Right ventricle myocardium superior (tissue), 1 donor: ENCODE data around the gene TLCD1. TPM values are rescaled to one million over a fixed set of nuclear protein-coding genes. Genes with fewer than 3 reads are reported as not detected.

Experiments used
- ATAC-seq: fragments of 200-7000 bp; cut with Tn5 transposase; one replicate; pipeline ENCODE4 v1.9.1; 2020; ENCODE audit warnings: mild to moderate bottlenecking; ENCODE audit not compliant: poor library complexity
- DNase-seq: peaks from one replicate; pipeline ENCODE4 v3.0.0-alpha.2; 2020
- intact Hi-C: fragments of 100-400 bp; cut with DNase I; formaldehyde crosslinking; loops from one replicate; pipeline ENCODE4 v1.11.2; 2022
- total RNA-seq: library from RNA; stranded (reverse); fragmentation: NEBNext Ultra II Directional; extraction: Animal tissue kit (Norgen Biotek cat#: 25700); gene quantifications from one replicate; pipeline ENCODE4 v1.2.1, GENCODE V29; 2021
- donor health status: DM: no; HTN: yes; CAD: no; lungs with severe emphysema.

Gene TLCD1
- total RNA-seq, 1 donor from 2014 or later = 1.9 TPM

DNA sequence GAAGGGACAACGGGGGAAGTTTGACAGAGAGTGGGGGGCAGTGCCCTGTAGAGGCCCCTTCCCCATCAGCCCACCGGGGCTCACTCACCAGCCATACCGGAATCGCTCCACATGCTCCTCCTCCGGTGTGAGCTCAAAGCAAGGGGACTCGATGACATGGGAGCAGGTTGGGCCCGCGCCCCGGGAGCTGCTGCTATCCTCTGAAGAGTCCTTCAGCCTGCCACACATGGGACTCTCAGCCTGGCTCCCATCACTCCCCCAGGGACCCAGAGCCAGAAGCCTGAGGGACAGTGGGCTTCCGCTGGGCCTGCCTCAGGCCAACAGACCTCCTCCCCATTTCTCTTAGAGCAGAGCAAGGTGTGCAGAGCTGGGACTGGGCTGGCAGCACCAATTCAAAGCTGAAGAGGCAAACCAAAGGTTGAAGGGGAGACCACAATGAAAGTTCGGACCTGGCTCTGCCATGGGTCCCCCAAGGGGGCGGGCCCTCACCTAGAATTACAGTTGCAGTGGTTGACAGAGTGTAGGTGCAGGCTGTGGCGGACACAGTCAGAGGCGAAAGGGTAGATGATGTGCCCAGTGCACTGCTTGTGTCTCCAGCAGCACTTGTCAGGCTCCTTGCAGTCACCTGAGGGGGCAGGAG lies 21.7 kb downstream of the TLCD1 start:
- ATAC-seq (no peak), DNase-seq (no peak)
- intact Hi-C loops = no loop called here

DNA sequence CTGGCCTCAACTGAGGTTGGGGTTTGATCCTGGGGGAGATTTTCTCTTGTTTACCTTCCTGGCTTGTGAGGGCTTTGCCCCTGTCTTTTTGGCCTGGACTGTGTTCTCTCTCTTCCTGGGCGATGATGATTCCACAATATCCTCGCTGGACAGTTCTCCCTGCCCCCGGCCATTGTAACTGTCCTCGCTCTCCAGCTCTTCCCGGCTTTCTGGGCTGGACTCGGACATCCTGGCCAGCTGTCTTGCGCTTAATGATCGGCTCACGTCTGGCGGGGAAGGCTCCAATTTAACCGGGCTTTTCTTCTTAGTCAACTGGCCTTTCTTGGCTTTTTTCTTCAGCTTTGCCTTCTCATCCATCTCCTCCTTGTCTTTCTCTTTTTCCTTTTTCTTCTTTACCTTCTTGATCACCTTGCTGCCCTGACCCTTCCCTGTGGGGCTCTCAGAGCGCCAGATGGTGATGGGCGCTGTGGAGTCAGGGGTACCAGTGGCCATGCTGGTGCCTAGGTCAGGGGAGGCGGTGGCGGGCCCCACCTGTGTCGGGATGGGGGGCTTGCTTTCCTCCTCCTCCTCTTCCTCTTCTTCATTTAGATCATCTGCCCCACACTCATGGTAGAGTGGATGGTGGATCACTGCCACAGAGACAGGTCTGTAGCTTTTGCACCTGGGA lies 22.3 kb downstream of the TLCD1 start:
- intact Hi-C loops = no loop called here
- no peak for ATAC-seq
- no peak for DNase-seq

DNA sequence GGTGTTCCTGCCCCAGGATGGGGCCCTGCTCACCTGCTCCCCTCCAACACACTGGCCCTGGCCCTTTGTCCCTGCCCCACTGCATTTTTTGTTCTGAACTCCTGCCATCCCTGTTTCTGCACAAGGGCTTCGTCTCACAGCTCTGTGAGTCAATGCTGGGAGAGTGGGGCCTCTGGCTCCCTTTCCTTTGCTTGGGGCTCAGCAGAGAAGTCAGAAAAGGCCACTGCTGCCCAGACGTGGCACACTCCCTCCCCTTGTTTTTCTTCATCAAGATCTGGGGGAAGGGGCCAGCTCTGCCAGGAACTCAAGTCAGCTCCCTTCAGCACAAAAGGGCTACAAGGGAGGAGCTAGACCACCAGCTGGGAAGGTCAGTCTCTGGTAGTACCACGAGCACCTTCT lies 23.3 kb downstream of the TLCD1 start:
- intact Hi-C loops = no loop called here
- DNase-seq (no peak), ATAC-seq (no peak)

DNA sequence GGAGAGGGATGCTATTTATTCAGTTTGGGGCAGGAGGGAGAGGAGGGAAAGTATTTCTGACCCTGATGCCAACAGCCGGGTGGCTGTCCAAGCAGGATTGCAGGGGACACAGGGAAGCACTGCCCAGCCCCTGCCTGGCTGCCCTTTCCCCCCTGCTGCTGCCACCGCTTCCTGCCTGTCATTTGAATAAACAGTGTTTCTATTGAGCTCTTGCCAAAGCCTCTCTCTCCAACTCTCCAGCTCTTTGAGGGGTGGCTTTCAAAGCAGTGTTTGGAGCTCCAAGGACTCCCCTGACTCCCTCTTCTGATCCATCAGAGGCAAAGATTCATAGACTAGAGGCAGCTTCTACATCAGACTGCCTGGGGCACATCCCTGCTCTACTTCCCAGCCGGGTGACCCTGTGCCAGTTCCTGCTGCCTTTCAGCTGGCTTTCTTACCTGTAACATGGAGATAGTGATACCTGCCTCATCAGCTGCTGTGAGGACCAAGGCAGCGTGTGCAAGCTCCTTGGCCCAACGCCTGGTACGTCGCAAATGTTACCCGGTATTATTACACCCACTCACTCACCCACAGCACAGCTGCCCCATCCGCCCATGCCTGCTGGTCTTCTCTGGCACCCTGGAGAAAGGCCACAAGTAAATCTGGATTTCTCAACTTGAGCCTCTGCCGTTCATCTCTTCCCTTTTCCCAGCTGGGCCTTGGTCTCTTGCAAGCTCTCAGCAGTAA lies 23.8 kb downstream of the TLCD1 start:
- intact Hi-C loops = no loop called here
- ATAC-seq = no peak
- peak; percentile 14 for DNase-seq

DNA sequence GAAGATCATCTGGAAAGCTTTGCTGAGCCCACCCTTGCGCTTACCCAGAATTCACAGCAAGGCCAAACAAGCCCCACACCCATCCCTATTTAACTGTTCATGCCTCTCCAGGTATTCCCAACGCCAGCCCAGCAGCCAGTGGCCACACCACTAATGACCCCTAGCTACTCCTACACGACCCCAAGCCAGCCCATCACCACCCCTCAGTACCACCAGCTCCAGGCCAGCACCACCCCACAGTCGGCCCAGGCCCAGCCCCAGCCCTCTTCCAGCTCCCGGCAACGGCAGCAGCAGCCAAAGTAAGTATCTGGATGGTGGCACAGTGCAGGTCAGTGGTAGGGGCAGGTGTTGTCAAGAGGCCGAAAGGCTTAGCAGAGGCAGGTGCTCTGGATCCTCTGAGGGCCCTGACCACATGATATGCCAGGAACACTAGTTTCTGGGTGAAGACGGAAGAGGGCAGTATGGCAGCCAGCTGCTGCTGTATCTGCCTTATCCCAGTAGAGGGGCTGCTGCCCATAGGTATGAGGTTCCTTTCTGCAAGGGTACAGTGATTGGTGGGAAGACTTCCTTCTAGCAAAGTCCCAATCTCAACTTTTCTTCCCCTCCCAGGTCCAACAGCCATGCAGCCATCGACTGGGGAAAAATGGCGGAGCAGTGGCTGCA lies 25.1 kb downstream of the TLCD1 start:
- ATAC-seq = no peak
- peak; percentile 34 for DNase-seq
- intact Hi-C loops = no loop called here

DNA sequence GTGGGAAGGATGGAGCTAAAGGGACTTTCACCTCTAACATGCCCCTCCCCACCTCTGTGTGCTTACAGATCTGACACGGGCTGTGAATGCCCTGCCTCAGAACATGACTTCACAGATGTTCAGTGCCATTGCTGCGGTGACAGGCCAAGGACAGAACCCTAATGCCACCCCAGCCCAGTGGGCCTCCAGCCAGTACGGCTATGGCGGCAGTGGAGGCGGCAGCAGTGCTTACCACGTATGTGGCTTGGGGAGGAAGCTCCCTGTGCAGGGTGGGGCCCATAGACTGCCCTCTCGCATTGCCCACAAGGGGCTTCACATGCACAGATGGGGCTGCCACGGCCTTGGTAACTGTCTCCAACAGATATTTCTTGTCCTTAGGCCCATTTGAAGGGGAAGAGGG lies 25.8 kb downstream of the TLCD1 start:
- intact Hi-C loops = no loop called here
- DNase-seq (peak; percentile 32), ATAC-seq (no peak)

DNA sequence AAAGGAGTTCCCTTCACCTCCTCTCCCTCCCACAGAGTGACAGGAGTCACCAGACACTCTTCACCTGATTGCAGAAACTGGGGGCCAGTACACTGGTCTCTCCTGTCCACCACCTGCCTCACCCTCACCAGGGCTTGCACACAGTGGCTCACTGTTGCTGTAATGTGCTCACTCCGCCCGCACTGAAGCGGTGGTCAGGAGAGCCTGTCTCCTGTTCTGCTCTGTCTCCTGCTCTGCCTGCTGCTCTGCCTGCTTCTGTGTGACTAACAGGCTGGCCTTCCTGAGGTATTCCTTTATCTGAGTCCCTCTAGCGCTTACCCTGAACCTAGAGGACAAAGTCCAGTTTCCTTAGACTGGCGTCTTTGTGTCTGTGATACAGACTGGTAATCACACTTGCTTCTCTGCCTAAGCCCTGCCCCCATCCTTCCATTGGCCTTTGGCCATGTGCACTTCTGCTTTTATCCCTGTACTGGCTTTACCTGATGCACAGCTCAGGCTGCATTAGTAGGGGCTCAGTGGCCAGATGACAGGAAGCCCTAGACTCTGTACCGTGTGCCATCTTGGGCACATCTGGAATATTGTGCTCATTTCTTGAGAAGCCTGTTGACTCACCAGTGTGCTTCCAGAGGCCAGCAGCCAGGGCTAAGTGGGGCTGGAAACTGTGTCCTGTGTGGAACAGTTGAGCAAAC lies 27.6 kb downstream of the TLCD1 start:
- intact Hi-C loops = no loop called here
- DNase-seq (no peak), ATAC-seq (no peak)

DNA sequence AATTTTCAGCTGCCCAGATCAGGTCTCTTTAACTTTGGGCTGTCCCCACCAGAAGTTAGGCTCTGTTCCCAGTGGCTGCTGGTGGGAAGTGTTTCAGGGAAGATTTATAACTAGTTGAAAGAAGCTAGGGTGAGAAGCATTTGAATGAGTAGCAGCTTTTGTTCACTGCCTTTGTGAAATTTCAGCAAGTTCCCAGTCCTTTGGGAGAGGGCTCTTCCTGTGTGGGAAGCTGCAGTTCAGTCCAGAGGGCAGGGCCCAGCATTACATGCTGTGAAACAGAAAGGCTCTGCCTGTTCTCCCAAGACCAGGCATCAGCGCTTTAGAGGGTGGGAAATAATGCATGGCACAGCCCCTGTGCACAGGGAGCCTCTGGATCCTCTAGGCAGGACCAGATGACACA lies 32.2 kb downstream of the TLCD1 start:
- DNase-seq = no peak
- no peak for ATAC-seq
- intact Hi-C loops = no loop called here

DNA sequence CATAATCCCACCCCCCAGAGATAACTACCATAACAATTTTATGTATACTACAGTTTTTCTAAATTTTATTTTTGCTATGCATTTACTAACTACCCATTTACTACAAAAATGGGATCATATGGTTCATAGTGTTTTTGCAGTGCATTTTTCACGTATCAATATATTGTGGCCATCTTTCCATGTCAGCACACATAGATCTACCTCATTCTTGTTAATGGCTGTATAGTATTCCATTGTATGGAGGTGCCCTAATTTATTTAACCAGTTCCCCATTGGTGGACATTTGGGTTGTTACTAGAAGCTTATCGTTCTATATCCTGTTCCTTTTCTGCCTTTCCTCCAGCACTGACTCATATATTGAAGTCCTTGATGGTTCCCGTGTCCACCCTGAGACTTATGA lies 37.0 kb downstream of the TLCD1 start:
- ATAC-seq = no peak
- DNase-seq = no peak
- intact Hi-C loops = no loop called here

DNA sequence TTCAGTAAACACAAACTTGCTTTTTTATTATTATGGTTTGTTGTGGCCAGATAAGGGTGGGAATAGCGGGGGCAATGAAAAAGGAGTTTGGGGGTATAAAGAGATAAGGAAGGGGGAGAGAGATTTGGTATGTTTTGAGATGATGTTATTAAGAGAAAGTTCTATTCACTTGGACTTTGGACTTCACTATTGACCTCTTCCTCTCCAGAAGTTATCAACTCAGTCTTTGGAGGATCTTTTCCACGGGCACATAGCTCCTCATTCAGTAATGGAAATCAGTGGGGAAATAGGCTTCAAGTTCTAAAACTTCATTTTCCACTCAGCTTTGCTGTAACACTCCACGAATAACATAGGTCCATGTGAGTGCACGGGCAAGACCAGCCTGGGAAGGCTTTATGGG lies 37.6 kb downstream of the TLCD1 start:
- ATAC-seq = no peak
- DNase-seq = no peak
- intact Hi-C loops = no loop called here

DNA sequence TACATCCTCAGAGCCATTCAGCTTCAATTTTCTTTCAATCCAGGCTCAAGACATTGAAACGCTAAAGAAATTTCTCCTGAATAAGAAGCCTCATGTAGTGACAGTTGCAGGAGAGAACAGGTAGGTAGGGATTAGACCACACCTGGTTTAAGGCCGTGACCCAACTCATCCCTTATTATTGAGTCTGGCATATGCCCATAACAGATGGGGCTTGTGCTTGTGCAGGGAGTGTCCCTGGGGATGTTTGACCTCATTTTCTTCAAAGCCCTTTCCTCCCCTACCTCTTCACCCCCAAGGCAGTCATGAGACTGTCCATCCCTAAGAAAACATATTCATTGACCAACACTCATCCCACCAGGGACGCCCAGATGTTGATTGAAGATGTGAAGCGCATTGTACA lies 39.7 kb downstream of the TLCD1 start:
- DNase-seq (no peak), ATAC-seq (no peak)
- intact Hi-C loops = no loop called here

DNA sequence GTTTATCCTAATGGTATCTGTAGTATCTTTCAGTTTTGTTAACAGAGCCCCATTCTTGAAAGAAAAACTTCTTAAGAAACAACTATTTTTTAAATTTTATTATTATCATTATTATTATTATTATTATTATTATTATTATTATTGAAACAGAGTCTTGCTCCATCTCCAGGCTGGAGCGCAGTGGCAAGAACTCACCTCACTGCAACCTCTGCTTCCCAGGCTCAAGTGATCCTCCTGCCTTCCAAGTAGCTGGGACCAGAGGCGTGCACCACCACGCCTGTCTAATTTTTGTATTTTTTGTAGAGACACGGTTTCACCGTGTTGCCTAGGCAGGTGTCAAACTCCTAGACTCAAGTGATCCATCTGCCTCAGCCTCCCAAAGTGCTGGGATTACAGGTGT lies 40.7 kb downstream of the TLCD1 start:
- ATAC-seq (no peak), DNase-seq (no peak)
- intact Hi-C loops = no loop called here

DNA sequence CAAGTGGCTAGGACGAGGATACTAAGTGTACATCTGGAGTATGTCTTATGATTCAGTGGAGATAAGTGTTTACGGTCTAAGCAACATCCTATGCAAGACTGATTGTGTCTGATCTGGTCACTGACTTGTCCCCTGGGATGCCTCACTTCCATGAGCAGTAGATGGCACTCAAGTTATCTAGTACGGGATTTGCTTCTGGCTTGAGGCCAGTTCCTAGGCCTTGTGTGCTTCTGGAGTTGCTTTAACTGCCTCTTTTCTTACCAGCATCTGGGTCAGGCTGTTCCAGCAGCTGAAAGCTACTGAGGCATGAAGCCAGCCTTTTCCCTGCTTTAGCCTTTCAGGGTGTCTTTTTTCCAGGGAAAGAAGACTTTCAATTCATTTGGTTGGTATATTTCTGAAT lies 41.1 kb downstream of the TLCD1 start:
- ATAC-seq (peak; percentile 34), DNase-seq (no peak)
- intact Hi-C loops = no loop called here

DNA sequence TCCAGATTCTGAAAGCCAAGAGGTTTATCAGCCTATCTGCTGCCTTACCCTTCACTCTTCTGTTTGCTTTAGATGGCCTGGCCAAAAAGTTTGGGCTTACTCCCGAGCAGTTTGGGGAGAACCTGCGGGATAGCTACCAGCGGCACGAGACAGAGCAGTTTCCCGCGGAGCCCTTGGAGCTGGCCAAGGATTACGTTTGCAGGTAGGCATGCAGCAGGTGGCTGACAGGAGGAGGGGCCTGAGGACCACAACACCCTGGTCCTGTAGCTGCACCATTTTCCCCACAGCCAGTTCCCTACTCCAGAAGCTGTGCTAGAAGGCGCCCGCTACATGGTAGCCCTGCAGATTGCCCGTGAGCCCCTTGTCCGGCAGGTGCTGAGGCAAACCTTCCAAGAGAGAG lies 43.4 kb downstream of the TLCD1 start:
- no peak for DNase-seq
- intact Hi-C loops = no loop called here
- ATAC-seq = no peak

DNA sequence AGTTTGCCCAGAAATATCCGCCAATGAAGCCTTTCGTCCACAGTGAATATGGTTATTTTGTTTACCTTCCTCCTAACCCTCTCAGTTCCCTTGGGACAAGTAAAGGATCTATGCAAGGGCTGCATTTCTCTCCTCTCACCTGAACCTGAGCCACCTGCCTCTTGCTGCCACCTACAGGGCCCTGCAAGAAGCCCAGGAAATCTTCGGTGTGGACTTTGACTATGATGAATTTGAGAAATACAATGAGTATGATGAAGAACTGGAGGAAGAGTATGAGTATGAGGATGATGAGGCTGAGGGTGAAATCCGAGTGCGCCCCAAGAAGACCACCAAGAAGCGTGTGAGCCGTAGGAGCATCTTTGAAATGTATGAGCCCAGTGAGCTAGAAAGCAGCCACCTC lies 50.1 kb downstream of the TLCD1 start:
- DNase-seq (no peak), ATAC-seq (no peak)
- intact Hi-C loops = no loop called here

DNA sequence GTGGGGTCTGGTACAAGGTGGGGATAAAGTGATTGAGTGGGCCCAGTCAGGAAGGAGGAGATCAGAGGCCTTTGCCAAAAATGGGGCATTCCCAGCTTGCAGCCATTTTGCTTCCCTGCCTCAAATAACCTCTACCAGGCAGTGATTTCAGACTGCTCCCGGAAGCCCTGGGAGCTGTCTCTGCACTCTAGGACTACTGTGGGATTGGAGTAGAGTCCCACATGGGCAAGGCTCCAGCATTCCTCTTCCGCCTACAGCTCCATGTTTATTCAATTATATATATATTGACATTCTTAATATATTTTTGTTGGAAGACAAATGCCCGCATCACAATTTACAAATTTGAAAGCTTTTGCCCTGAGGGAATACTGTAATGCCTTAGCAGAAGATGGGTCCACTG lies 50.5 kb downstream of the TLCD1 start:
- DNase-seq = no peak
- no peak for ATAC-seq
- intact Hi-C loops = no loop called here
